ENCODE measurements around the gene TSSK3.

Gene TSSK3

GRCh38 chr1:32350785-32351398 lies 11.4 kb upstream of the TSSK3 start:
- DNase-seq (ENCODE audit: extremely low read depth, insufficient read length) = no peak
- Histone ChIP-seq H3K4me3 (replicated peaks; ENCODE audit: low read depth, low read length) (peak overlapping the region; percentile 74), H3K36me3 (ENCODE audit: control insufficient read depth, insufficient read depth, low read length) (no peaks in the 10 kb centered on the region; the same call in 1 of the 2 replicates), H3K27me3 (replicated peaks; ENCODE audit: control insufficient read depth, insufficient read depth, low read length) (no peaks in the 10 kb centered on the region)
- peak; percentile 75 for TF ChIP-seq CTCF (IDR thresholded peaks at IDR 0.05; ENCODE audit: insufficient read depth, low read length, poor library complexity, severe bottlenecking)

DNA sequence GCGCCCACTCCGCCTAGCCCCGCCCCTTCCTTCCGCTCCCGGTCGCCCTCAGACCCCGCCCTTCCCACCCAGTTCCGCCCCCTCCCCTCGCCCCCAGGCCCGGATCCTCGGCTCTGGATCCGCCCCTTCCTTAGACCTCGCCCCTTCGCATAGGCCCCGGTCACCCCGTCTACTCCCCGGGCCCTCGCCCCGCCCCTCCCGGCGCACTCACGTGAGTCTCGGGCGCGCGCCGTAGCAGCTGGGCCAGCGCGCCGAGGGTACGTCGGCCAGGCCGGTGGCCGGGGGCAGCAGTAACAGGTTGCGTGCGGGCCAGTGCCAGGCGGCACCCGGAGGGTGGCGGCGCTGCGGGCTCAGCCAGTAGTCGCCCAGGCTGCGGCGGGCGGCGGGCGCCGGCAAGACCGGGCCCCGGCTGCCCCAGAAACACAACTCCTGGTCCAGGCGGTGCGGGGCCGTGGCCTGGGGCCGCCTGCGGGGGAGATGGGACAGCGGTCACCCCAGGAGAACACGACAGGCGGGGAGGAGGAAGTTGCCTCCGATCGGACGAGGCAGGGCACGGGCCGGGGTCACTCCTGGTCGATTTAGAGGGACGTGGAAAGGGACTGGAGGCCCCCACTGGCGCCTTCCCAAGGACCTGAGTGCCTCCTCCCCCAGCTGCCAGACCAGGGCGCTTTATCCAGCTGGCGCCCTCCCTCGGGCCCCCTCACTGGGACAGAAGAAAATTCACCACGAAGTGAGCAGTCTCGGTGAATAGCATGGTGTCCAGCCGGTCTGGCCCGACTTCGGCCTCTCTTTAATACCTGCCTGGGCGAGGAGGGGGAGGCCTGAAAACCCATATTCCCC lies 10.7 kb upstream of the TSSK3 start:
- H3K4me3 ChIP-seq (replicated peaks; ENCODE audit: low read depth, low read length) = peak overlapping the region; percentile 74
- no peaks in the 10 kb centered on the region for H3K27me3 ChIP-seq (replicated peaks; ENCODE audit: control insufficient read depth, insufficient read depth, low read length)
- peak; percentile 90 for DNase-seq (ENCODE audit: extremely low read depth, insufficient read length)
- no peak for TF ChIP-seq CTCF (IDR thresholded peaks at IDR 0.05; ENCODE audit: insufficient read depth, low read length, poor library complexity, severe bottlenecking)
- H3K36me3 ChIP-seq (ENCODE audit: control insufficient read depth, insufficient read depth, low read length) = no peaks in the 10 kb centered on the region; the same call in 1 of the 2 replicates

DNA sequence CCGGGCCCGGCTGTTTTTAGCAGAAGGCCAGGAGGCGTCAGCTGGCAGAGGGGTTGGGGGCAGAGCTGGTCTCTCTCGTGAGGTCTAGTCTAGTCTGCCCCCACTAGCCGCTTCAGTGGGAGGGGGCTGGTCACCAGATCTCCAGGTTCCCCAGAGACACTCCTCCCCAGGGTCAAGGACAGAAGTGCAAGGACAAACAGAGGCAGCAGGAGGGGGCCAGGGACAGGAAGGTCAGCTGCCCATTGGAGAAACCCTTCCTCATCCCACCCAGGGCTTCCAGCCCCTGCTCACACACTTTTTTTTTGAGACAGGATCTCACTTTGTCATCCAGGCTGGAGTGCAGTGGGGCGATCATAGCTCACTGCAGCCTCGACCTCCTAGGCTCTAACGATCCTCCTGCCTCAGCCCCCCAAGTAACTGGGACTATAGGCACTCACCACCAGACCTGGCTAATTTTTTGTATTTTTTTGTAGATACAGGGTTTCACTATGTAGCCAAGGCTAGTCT lies 10.0 kb upstream of the TSSK3 start:
- no peak for DNase-seq (ENCODE audit: extremely low read depth, insufficient read length)
- Histone ChIP-seq H3K4me3 (replicated peaks; ENCODE audit: low read depth, low read length) (peak overlapping the region; percentile 74), H3K36me3 (ENCODE audit: control insufficient read depth, insufficient read depth, low read length) (no peaks in the 10 kb centered on the region; the same call in 1 of the 2 replicates), H3K27me3 (replicated peaks; ENCODE audit: control insufficient read depth, insufficient read depth, low read length) (no peaks in the 10 kb centered on the region)
- TF ChIP-seq CTCF (IDR thresholded peaks at IDR 0.05; ENCODE audit: insufficient read depth, low read length, poor library complexity, severe bottlenecking) = no peak

GRCh38 chr1:32352831-32353383 lies 9.4 kb upstream of the TSSK3 start:
- DNase-seq (ENCODE audit: extremely low read depth, insufficient read length) = no peak
- Histone ChIP-seq H3K4me3 (replicated peaks; ENCODE audit: low read depth, low read length) (no peak overlapping the region), H3K36me3 (ENCODE audit: control insufficient read depth, insufficient read depth, low read length) (no peaks in the 10 kb centered on the region; the same call in 1 of the 2 replicates), H3K27me3 (replicated peaks; ENCODE audit: control insufficient read depth, insufficient read depth, low read length) (no peaks in the 10 kb centered on the region)
- TF ChIP-seq CTCF (IDR thresholded peaks at IDR 0.05; ENCODE audit: insufficient read depth, low read length, poor library complexity, severe bottlenecking) = no peak

DNA sequence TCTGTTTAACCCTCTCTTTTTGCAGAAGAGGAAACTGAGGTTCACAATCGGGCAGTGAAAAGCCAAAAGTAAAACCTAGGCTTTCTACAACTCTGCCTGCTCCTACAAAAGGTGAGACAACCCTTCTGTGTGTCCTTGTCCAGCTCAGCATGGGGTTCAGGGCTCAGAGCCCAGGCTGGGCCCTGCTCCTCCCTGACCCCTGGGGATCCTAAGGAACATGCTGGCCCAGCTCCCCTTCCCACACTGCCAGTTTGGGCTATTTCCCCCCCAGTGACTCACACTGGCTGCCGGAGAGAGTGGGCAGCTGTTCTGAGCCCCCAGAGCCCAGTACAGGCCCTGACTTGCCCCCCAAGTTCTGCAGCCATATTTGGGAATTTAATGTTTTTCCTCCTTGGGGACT lies 8.9 kb upstream of the TSSK3 start:
- no peak for TF ChIP-seq CTCF (IDR thresholded peaks at IDR 0.05; ENCODE audit: insufficient read depth, low read length, poor library complexity, severe bottlenecking)
- Histone ChIP-seq H3K27me3 (replicated peaks; ENCODE audit: control insufficient read depth, insufficient read depth, low read length) (no peaks in the 10 kb centered on the region), H3K36me3 (ENCODE audit: control insufficient read depth, insufficient read depth, low read length) (no peaks in the 10 kb centered on the region; the same call in 1 of the 2 replicates), H3K4me3 (replicated peaks; ENCODE audit: low read depth, low read length) (no peak overlapping the region)
- DNase-seq (ENCODE audit: extremely low read depth, insufficient read length) = no peak

Measured in GM06990 (cell line).